Endometrial microvascular endothelial cells (primary cell): ENCODE measurements around the gene HSPA12B. TPM values are rescaled to one million over a fixed set of nuclear protein-coding genes. Genes with fewer than 3 reads are reported as not detected.
"Not testable (repeated sequence)": the region's sequence is repeated elsewhere in the genome, so short reads cannot be mapped to it uniquely, and the experiment has no call there.

ENCODE experiments used
- in situ Hi-C: cut with HindIII; loops from 2 replicates; pipeline ENCODE4 v1.10.0; 2017; ENCODE audit warnings: low sequenced_read_pairs, low pct_unique_long_range_greater_than_20kb; ENCODE audit errors: inconsistent ontology term
- total RNA-seq: library from RNA; depleted of rRNA; stranded (reverse); fragments of >200 nt; gene quantifications from one replicate; pipeline ENCODE4 v1.2.3, GENCODE V29; 2015; ENCODE audit errors: inconsistent ontology term

The HSPA12B gene
- total RNA-seq, 1 donor from 2014 or later, result 10.9 TPM

GRCh38 chr20:3781153-3781910, 48.8 kb downstream of the HSPA12B start, which contains the start of gene SPEF1:
Gene SPEF1, minus strand, starts transcription at chr20:3781448. Its CDS starts 161 bp downstream, at chr20:3781287.
- in situ Hi-C loops, result no loop called here

GRCh38 chr20:3782597-3782996, 50.1 kb downstream of the HSPA12B start:
- in situ Hi-C loops, result no loop called here

- in situ Hi-C loops, result no loop called here
These were observed 50.6 kb downstream of the HSPA12B start for GRCh38 chr20:3783068-3783489.

GRCh38 chr20:3783511-3784195, 51.2 kb downstream of the HSPA12B start:
- in situ Hi-C loops, result no loop called here

- in situ Hi-C loops, result no loop called here
These were observed 51.9 kb downstream of the HSPA12B start for GRCh38 chr20:3784216-3784853.

GRCh38 chr20:3784863-3785239, 52.4 kb downstream of the HSPA12B start:
- in situ Hi-C loops, result no loop called here

- in situ Hi-C loops, result no loop called here
These were observed 53.0 kb downstream of the HSPA12B start for GRCh38 chr20:3785240-3786125.

- in situ Hi-C loops, result no loop called here
These were observed 53.6 kb downstream of the HSPA12B start for GRCh38 chr20:3786126-3786484.

- in situ Hi-C loops, result no loop called here
These were observed 54.3 kb downstream of the HSPA12B start, which contains the start of gene CENPB for GRCh38 chr20:3786665-3787323. Gene CENPB, minus strand, starts transcription at chr20:3786740. Its CDS starts 257 bp downstream, at chr20:3786483.

GRCh38 chr20:3787324-3788014, 55.0 kb downstream of the HSPA12B start:
- in situ Hi-C loops, result no loop called here

- in situ Hi-C loops, result no loop called here
These were observed 56.2 kb downstream of the HSPA12B start for GRCh38 chr20:3788685-3789155.

GRCh38 chr20:3789201-3789600, 56.7 kb downstream of the HSPA12B start:
- in situ Hi-C loops, result not testable (repeated sequence)

- in situ Hi-C loops, result not testable (repeated sequence)
These were observed 61.7 kb downstream of the HSPA12B start for GRCh38 chr20:3794168-3794567.

- in situ Hi-C loops, result no loop called here
These were observed 62.4 kb downstream of the HSPA12B start for GRCh38 chr20:3794701-3795420.

GRCh38 chr20:3795511-3796468, 63.3 kb downstream of the HSPA12B start, which contains the start of gene CDC25B:
Gene CDC25B, plus strand, starts transcription at chr20:3796310. Its CDS starts 222 bp downstream, at chr20:3796532.
- in situ Hi-C loops, result no loop called here
